ENCODE results near the gene TRDN.

DNA sequence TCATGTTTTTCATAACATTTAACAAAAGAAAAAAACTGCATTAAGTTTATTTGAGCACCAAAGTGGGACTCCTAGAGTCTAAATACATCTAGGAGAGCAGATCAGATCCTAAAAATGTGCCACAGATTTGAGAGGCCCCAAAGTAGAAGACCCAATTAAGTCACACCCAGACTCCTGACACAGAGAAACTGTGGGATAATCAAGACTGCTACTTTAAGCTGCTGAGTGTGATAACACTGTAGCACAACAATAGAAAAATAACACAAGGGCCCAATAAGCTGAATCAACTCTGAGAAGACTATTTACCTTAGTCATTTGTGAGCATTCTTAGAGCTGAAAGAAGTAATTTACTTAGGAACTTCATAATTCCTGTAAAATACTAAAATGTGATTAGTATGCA lies 26.0 kb downstream of the TRDN start:
- TF ChIP-seq, protein P1, sequence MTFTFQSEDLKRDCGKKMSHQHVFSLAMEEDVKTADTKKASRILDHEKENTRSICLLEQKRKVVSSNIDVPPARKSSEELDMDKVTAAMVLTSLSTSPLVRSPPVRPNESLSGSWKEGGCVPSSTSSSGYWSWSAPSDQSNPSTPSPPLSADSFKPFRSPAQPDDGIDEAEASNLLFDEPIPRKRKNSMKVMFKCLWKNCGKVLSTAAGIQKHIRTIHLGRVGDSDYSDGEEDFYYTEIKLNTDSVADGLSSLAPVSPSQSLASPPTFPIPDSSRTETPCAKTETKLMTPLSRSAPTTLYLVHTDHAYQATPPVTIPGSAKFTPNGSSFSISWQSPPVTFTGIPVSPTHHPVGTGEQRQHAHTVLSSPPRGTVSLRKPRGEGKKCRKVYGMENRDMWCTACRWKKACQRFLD (tag by site-specific recombination; IDR thresholded peaks at IDR 0.05) = no peak
- TF ChIP-seq ZNF214 (tag by site-specific recombination; IDR thresholded peaks at IDR 0.05; ENCODE audit: borderline replicate concordance) (no peak), ZEB2 (tag by site-specific recombination; IDR thresholded peaks at IDR 0.05) (no peak), ZNF19 (tag by site-specific recombination; IDR thresholded peaks at IDR 0.05; ENCODE audit: low read depth) (no peak), ZNF529 (tag by site-specific recombination; IDR thresholded peaks at IDR 0.05; ENCODE audit: insufficient replicate concordance) (no peak), ZNF324 (tag by site-specific recombination; IDR thresholded peaks at IDR 0.05) (no peak), TRIM28 (IDR thresholded peaks at IDR 0.05; ENCODE audit: borderline replicate concordance, low read length) (no peak)
- TF ChIP-seq, protein P2, sequence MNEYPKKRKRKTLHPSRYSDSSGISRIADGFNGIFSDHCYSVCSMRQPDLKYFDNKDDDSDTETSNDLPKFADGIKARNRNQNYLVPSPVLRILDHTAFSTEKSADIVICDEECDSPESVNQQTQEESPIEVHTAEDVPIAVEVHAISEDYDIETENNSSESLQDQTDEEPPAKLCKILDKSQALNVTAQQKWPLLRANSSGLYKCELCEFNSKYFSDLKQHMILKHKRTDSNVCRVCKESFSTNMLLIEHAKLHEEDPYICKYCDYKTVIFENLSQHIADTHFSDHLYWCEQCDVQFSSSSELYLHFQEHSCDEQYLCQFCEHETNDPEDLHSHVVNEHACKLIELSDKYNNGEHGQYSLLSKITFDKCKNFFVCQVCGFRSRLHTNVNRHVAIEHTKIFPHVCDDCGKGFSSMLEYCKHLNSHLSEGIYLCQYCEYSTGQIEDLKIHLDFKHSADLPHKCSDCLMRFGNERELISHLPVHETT (tag by site-specific recombination; IDR thresholded peaks at IDR 0.05) = no peak
- TF ChIP-seq, protein P3, sequence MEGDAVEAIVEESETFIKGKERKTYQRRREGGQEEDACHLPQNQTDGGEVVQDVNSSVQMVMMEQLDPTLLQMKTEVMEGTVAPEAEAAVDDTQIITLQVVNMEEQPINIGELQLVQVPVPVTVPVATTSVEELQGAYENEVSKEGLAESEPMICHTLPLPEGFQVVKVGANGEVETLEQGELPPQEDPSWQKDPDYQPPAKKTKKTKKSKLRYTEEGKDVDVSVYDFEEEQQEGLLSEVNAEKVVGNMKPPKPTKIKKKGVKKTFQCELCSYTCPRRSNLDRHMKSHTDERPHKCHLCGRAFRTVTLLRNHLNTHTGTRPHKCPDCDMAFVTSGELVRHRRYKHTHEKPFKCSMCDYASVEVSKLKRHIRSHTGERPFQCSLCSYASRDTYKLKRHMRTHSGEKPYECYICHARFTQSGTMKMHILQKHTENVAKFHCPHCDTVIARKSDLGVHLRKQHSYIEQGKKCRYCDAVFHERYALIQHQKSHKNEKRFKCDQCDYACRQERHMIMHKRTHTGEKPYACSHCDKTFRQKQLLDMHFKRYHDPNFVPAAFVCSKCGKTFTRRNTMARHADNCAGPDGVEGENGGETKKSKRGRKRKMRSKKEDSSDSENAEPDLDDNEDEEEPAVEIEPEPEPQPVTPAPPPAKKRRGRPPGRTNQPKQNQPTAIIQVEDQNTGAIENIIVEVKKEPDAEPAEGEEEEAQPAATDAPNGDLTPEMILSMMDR (tag by site-specific recombination; IDR thresholded peaks at IDR 0.05) = no peak

Data from HEK293 (cell line).